Measurements from ENCODE around the gene NEBL.

DNA sequence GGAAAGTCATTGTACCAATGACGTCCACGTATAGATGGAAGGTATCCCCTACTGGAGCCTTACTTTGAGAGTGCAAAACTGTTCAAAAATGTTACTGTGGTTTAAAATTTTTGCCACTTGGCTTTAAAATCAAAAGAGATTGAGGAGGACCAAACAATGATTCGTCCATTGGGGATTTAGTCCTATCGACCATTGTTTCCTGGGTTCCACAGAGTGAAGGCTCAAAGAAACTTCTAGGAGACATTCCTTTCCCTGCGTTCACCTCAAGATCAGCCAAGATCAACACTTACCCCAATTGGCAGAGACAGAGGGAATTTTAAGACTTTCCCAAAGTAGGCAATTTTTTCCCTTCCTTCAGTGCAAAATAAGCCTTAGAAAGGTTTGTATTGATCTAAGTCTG lies 152.3 kb downstream of the NEBL start:
- TF ChIP-seq EZH2 (IDR thresholded peaks at IDR 0.05; ENCODE audit: borderline replicate concordance, low read length): no peak
- TF ChIP-seq, protein P1, sequence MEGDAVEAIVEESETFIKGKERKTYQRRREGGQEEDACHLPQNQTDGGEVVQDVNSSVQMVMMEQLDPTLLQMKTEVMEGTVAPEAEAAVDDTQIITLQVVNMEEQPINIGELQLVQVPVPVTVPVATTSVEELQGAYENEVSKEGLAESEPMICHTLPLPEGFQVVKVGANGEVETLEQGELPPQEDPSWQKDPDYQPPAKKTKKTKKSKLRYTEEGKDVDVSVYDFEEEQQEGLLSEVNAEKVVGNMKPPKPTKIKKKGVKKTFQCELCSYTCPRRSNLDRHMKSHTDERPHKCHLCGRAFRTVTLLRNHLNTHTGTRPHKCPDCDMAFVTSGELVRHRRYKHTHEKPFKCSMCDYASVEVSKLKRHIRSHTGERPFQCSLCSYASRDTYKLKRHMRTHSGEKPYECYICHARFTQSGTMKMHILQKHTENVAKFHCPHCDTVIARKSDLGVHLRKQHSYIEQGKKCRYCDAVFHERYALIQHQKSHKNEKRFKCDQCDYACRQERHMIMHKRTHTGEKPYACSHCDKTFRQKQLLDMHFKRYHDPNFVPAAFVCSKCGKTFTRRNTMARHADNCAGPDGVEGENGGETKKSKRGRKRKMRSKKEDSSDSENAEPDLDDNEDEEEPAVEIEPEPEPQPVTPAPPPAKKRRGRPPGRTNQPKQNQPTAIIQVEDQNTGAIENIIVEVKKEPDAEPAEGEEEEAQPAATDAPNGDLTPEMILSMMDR (conservative IDR thresholded peaks at IDR 0.05 in 1 of 2, IDR thresholded peaks at IDR 0.05 in 1 of 2; ENCODE audit: extremely low read depth in 1 of 2, insufficient read depth in 1 of 2, low read depth in 1 of 2, low read length in 2 of 2): no peak
